AG08395 (cell line): ENCODE data around the gene CAP2.

Source experiments
- DNase-seq: peaks from one replicate; pipeline ENCODE4 v3.0.0; 2012; ENCODE audit warnings: mixed read lengths, low spot score

CAP2 gene

GRCh38 chr6:17392978-17393891 is at the start of gene CAP2:
CAP2 (plus strand) TSS chr6:17393595; CDS start chr6:17421556, 27,961 bp downstream.
- peak; percentile 71 for DNase-seq

GRCh38 chr6:17347012-17347411 is 46.4 kb upstream of the CAP2 start:
- DNase-seq: no peak

GRCh38 chr6:17349427-17349826 is 44.0 kb upstream of the CAP2 start:
- DNase-seq: peak; percentile 42

- no peak for DNase-seq
These were observed 41.1 kb upstream of the CAP2 start for GRCh38 chr6:17352302-17352701.

- no peak for DNase-seq
These were observed 39.8 kb upstream of the CAP2 start for GRCh38 chr6:17353440-17354175.

- DNase-seq: peak; percentile 30
These were observed 38.5 kb upstream of the CAP2 start for GRCh38 chr6:17354700-17355403.

GRCh38 chr6:17355404-17355774 is 38.0 kb upstream of the CAP2 start:
- DNase-seq: no peak

- no peak for DNase-seq
These were observed 34.9 kb upstream of the CAP2 start for GRCh38 chr6:17358515-17358914.

GRCh38 chr6:17360564-17360963 is 32.8 kb upstream of the CAP2 start:
- DNase-seq: no peak

- no peak for DNase-seq
These were observed 32.4 kb upstream of the CAP2 start for GRCh38 chr6:17361013-17361412.

GRCh38 chr6:17365961-17366360 is 27.4 kb upstream of the CAP2 start:
- DNase-seq: no peak

GRCh38 chr6:17367868-17368267 is 25.5 kb upstream of the CAP2 start:
- DNase-seq: no peak

- peak; percentile 61 for DNase-seq
These were observed 11.8 kb upstream of the CAP2 start for GRCh38 chr6:17381424-17382147.

- no peak for DNase-seq
These were observed 7.7 kb upstream of the CAP2 start for GRCh38 chr6:17385660-17386059.

GRCh38 chr6:17388365-17388764 is 5.0 kb upstream of the CAP2 start:
- no peak for DNase-seq

GRCh38 chr6:17389274-17389847 is 4.0 kb upstream of the CAP2 start:
- peak; percentile 18 for DNase-seq

- DNase-seq: no peak
These were observed 3.1 kb upstream of the CAP2 start for GRCh38 chr6:17390276-17390675.

GRCh38 chr6:17391976-17392375 is 1.4 kb upstream of the CAP2 start:
- DNase-seq: no peak

- peak; percentile 73 for DNase-seq
These were observed 667 bp downstream of the CAP2 start for GRCh38 chr6:17393892-17394631.

- no peak for DNase-seq
These were observed 1.7 kb downstream of the CAP2 start for GRCh38 chr6:17395112-17395511.

- no peak for DNase-seq
These were observed 2.9 kb downstream of the CAP2 start for GRCh38 chr6:17396256-17396655.
